Gastrocnemius medialis (tissue), 4 donors: ENCODE data around the gene CHERP.
"Not testable (repeated sequence)": the region's sequence is repeated elsewhere in the genome, so short reads cannot be mapped to it uniquely, and the experiment has no call there.

Experiments
- CTCF ChIP-seq, 5 experiments: fragments of 450-650 bp in 3 of 5; fragments of 200-600 bp in 2 of 5; sonication (generic) in 2 of 5; IDR thresholded peaks in 4 of 5; conservative IDR thresholded peaks in 1 of 5; 1 replicate in 4 of 5; 2 replicates in 1 of 5; pipeline ENCODE4 v1.5.1; 2016 to 2019; ENCODE audit warnings: antibody characterized with exemption in 5 of 5, mild to moderate bottlenecking in 3 of 5, moderate library complexity in 3 of 5
- POLR2A ChIP-seq, 2 donors: fragments of 450-650 bp; IDR thresholded peaks; one replicate each; pipeline ENCODE4 v1.6.1; 2017; ENCODE audit warnings: antibody characterized with exemption in 2 of 2, mild to moderate bottlenecking in 2 of 2, moderate library complexity in 2 of 2

- TF ChIP-seq CTCF (IDR thresholded peaks at IDR 0.05 in 4 of 5, conservative IDR thresholded peaks at IDR 0.05 in 1 of 5); POLR2A (IDR thresholded peaks at IDR 0.05): not testable (repeated sequence)
Observed at GRCh38 chr19:16486476-16486875, 55.8 kb downstream of the CHERP start.
